ENCODE measurements around the gene PRDX3.
"Not testable (repeated sequence)": the region's sequence is repeated elsewhere in the genome, so short reads cannot be mapped to it uniquely, and the experiment has no call there.

The PRDX3 gene

DNA sequence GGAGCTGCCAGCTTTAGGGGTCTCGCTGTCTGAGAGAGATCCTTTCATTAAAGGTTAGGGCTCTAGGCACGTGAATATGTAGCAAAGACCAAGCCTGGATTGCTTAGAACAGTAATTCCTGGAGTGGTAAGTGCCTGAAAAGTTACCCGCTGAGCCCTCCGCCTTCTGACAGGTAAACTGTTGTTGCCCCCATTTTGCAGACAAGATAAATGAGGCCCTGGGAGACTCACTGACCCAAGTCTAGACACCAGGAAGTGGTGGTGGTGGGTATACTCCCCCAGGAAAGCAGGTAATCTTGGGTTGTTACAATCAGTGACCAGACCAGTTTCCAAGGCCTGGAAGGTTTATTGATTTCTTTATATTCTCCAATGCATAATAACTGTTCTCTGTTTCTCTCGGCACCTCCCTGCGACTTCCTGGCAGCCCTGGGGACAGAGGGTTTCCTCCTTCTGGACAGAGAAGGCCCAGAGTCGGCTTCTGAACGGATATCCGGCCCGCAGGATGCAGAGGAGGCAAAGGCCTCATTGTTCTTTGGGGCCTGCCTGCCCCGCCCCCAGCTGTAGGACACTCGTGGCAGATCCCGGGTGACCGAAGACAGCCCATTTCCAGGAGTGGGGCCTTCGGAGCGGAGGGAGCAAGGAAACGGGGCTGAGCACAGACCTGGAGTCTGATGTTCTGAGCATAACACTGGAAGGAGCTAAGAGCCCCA lies 27.4 kb upstream of the PRDX3 start:
- no peak for FAIRE-seq

- FAIRE-seq = no peak
Observed at GRCh38 chr10:119203006-119203405, 24.4 kb upstream of the PRDX3 start.

- FAIRE-seq = no peak
Observed at GRCh38 chr10:119201233-119201632, 22.6 kb upstream of the PRDX3 start.

GRCh38 chr10:119199231-119199992 lies 20.8 kb upstream of the PRDX3 start:
- no peak for FAIRE-seq

GRCh38 chr10:119198438-119198837 lies 19.8 kb upstream of the PRDX3 start:
- FAIRE-seq = no peak

GRCh38 chr10:119197921-119198320 lies 19.3 kb upstream of the PRDX3 start:
- FAIRE-seq = no peak

- no peak for FAIRE-seq
Observed at GRCh38 chr10:119191881-119192280, 13.3 kb upstream of the PRDX3 start.

DNA sequence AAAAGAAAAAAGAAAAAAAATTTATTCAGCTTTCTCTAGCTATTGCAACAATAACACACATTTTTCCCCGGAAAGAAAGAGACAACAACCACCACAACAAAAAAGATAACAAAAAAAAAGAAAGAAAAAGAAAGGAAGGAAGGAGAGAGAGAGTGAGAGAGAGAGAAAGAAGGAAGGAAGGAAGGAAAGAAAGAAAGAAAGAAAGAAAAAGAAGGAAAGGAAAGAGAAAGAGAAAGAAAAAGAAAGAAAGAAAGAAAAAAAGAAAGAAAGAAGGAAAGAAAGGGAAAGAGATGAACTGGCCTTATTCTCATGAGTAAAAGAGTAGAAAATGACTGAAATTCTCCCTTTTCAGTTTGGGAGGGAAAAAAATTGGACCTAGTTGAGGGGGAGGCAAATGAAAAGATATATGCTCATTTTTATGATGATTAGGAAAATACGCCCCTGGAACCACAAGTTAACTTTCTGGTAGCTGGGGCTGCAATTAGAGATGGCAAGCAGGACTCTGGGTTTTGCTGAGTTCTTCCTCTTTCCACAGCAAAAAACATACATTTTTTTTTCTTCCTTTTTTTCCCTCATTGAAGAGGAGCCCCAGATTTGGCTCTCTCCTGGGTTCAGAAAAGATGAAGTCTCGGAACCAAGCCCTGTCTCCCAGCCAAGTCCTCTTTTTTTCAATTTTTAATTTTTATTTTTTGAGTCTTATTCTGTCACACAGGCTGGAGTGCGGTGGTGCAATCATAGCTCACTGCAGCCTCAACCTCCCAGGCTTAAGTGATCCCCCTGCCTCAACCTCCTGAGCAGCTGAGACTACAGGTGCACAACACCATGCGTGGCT lies 12.6 kb upstream of the PRDX3 start:
- no peak for FAIRE-seq

DNA sequence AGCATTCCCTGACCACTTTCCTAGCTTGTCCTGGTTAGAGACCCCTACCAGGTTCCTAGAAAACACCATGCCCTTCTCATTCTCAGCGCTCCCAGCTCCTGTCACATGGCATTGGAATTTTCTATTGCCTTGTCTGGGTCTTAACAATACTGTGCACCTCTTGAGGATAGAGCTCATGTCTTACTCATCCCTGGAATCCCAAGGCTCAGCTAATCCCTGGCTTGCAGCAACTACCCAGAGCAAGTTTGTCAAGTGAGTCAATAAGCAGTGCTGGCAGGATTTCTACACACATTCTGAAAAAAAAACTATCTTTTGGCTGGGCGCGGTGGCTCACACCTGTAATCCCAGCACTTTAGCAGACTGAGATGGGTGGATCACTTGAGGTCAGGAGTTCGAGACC lies 11.7 kb upstream of the PRDX3 start:
- FAIRE-seq = no peak

- no peak for FAIRE-seq
Observed at GRCh38 chr10:119189811-119190282, 11.2 kb upstream of the PRDX3 start.

DNA sequence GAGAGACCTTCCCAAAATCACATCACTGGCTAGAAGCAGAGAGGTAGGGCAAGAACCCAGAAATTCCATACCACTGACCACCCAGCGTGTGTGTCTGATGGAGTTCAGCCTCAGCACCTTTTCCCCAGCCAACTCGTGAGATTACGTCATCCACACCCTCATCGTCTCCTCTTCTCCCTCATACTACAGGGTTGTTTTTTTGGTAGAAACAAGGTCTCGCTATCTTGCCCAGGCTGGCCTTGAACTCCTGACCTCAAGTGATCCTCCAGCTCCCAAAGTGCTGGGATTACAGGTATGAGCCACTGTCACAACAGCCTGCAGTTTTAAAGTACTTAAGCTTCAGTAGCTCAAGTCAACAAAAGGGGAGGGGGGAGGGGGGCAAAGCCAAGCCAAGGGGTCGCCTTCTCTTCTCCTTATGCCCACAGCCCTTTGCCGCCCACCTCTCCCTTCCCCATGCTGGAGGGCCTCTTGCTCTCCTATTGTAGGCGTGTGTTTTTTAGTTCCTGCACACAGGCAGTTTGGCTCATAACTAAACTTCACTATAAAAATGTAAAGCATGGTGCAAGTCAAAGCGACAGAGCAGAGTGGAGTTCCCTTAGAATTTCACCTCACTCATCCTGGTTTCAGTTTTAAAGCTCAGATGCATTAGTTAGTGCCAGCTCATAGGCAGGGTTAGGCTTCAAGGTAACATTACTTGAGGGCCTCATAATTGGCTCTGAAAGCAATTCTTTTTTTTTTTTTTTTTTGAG lies 5.2 kb upstream of the PRDX3 start:
- FAIRE-seq = no peak

GRCh38 chr10:119180850-119181400 lies 2.3 kb upstream of the PRDX3 start:
- FAIRE-seq = not testable (repeated sequence)

DNA sequence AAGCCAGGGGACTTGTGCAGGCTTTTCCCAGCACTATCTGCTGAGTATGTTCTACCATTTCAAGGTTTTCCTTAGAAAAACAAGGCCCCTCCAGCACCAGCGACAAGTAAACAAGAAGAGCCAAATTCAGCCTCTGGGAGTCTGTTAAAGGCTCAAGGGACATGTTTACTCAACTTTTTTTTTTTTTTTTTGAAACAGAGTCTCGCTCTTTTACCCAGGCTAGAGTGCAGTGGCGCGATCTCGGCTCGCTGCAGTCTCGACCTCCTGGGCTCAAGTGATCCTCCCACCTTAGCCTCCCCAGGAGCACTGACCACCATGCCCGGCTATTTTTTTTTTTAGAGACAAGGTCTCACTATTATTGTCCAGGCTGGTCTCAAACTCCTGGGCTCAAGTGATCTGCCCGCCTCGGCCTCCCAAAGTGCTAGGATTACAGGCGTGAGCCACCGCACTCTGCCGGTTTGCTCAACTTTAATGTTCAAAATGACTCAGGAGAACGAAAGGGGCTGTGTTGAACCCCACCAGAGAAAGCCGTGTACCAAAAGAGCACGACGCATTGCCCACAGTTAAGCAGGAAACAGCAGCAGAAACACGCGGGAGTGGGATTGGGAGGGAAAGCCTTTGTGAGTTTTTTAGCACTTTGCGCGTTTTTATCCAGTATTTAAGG lies 772 bp downstream of the PRDX3 start:
- FAIRE-seq = no peak

- FAIRE-seq = no peak
Observed at GRCh38 chr10:119176166-119176565, 2.4 kb downstream of the PRDX3 start.

DNA sequence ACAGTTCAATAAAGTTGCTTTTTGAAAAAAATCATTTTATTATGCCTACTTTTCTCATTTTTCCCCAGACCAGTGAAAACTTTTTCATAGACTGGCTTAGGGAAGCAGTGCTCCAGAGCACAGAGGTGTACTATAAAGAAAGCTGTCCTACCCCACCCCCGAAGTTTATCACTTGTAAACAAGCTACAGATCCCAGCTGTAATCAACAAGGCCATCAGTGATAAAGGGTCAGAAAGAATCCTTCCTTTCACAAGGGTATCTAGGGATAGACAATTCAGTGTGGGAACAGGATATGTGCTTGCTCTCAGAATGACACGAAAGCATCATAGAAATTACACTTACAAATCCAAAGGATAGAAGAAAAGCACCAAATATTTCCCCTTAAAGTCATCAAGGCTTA lies 4.5 kb downstream of the PRDX3 start:
- no peak for FAIRE-seq

DNA sequence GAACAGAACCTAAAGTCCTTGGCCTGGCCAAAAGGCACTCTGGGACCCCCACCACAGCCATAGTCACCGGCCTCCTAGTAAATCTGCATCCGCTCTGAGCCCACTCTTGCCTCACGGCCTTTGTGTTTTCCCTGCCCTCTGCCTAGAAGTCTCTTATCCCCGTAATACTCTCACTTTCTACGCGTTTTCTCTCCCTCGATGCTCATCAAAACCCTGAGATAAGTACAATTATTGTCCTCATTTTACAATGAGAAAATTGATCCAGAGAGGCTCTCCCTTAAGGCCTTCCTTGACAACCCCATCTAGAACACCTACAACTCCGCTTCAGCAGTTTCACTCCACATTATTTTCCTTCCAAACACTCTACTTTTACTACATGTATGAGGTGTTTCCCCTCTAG lies 11.6 kb downstream of the PRDX3 start:
- no peak for FAIRE-seq

- FAIRE-seq = no peak
Observed at GRCh38 chr10:119166564-119166963, 12.0 kb downstream of the PRDX3 start.

DNA sequence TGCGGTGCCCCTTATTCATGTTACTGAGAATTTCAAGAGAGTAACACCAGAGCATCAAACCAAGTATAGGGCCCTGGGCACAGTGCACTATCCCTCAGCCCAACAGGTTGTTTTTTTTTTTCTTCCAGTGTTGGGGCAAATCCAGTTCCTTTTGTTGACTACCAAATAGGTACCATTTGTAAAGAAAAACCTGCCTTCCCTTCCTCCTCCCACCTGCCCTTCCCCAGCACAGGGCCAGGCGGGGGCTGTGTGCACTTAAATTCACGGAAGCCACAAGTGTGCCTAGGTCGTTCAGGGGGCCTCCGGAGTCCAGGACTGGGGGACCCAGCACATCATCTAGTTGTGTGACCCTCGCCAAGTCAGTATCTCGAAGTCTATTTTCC lies 12.5 kb downstream of the PRDX3 start:
- no peak for FAIRE-seq

- no peak for FAIRE-seq
Observed at GRCh38 chr10:119165171-119166117, 13.2 kb downstream of the PRDX3 start, which contains the start of gene SFXN4. Gene SFXN4 (minus strand): TSS chr10:119165714. CDS start chr10:119165647, 67 bp downstream.

- no peak for FAIRE-seq
Observed at GRCh38 chr10:119162452-119163092, 16.0 kb downstream of the PRDX3 start.
